Activated effector memory CD4-positive, alpha-beta T cell treated with Interleukin-2 at 50 U/mL for 16 hours (primary cell): ENCODE data around the gene POP5.
"Not testable (repeated sequence)": the region's sequence is repeated elsewhere in the genome, so short reads cannot be mapped to it uniquely, and the experiment has no call there.

ENCODE experiments used
- DNase-seq: peaks from one replicate; pipeline ENCODE4 v3.0.0-alpha.2; 2020

Gene POP5

GRCh38 chr12:120580787-120581723, at the start of gene POP5:
Gene POP5, minus strand, starts transcription at chr12:120581402. Its CDS starts 40 bp downstream, at chr12:120581362.
- DNase-seq = peak; percentile 88

GRCh38 chr12:120630104-120630892, 49.1 kb upstream of the POP5 start:
- DNase-seq = no peak

- DNase-seq = no peak
These were observed 47.7 kb upstream of the POP5 start for GRCh38 chr12:120628919-120629318.

- DNase-seq = no peak
These were observed 44.6 kb upstream of the POP5 start for GRCh38 chr12:120625557-120626419.

- no peak for DNase-seq
These were observed 39.4 kb upstream of the POP5 start for GRCh38 chr12:120620624-120621023.

GRCh38 chr12:120618954-120619615, 37.9 kb upstream of the POP5 start:
- DNase-seq = no peak

- not testable (repeated sequence) for DNase-seq
These were observed 36.6 kb upstream of the POP5 start for GRCh38 chr12:120617767-120618166.

GRCh38 chr12:120617193-120617592, 36.0 kb upstream of the POP5 start:
- not testable (repeated sequence) for DNase-seq

- DNase-seq = no peak
These were observed 33.6 kb upstream of the POP5 start for GRCh38 chr12:120614848-120615247.

- not testable (repeated sequence) for DNase-seq
These were observed 30.3 kb upstream of the POP5 start for GRCh38 chr12:120611534-120611933.

GRCh38 chr12:120610560-120610959, 29.4 kb upstream of the POP5 start:
- no peak for DNase-seq

GRCh38 chr12:120602416-120602815, 21.2 kb upstream of the POP5 start:
- not testable (repeated sequence) for DNase-seq

- DNase-seq = no peak
These were observed 18.7 kb upstream of the POP5 start for GRCh38 chr12:120599672-120600552.

GRCh38 chr12:120598674-120599463, 17.7 kb upstream of the POP5 start:
- DNase-seq = no peak

- no peak for DNase-seq
These were observed 16.7 kb upstream of the POP5 start for GRCh38 chr12:120597861-120598260.

- DNase-seq = no peak
These were observed 15.7 kb upstream of the POP5 start for GRCh38 chr12:120596901-120597300.

- DNase-seq = no peak
These were observed 11.2 kb upstream of the POP5 start for GRCh38 chr12:120592121-120593049.

- no peak for DNase-seq
These were observed 9.7 kb upstream of the POP5 start for GRCh38 chr12:120590741-120591407.
